B cell (primary cell): Measurements from ENCODE around the gene ARHGAP36. TPM values are rescaled to one million over a fixed set of nuclear protein-coding genes. Genes with fewer than 3 reads are reported as not detected.

Experiments
- ATAC-seq: fragments of 200-7000 bp; cut with Tn5 transposase; one replicate; pipeline ENCODE4 v1.10.0; 2021; ENCODE audit warnings: low read depth, mild to moderate bottlenecking, moderate number of reproducible peaks, moderate library complexity
- CTCF ChIA-PET: fragments of 350-600 bp; sonication (Branson Sonifier 250); formaldehyde crosslinking; loops from one replicate; lab custom pipeline; 2021; ENCODE audit warnings: antibody characterized with exemption, inconsistent platforms; lab: Charles Lee
- POLR2A ChIA-PET: fragments of 350-600 bp; sonication (Branson Sonifier 250); formaldehyde crosslinking; loops from one replicate; lab custom pipeline; 2021; ENCODE audit warnings: antibody characterized with exemption; lab: Charles Lee
- DNase-seq: peaks from one replicate; pipeline ENCODE4 v3.0.0; 2013
- H2AFZ ChIP-seq: 2 replicates; pipeline ENCODE4 v1.6.1; 2012; ENCODE audit warnings: mild to moderate bottlenecking, low read depth, low read length; ENCODE audit not compliant: insufficient read depth, poor library complexity, severe bottlenecking
- H3K27ac ChIP-seq, 2 donors: 1 replicate in 1 of 2; 2 replicates in 1 of 2; pipeline ENCODE4 v1.5.1; 2012 to 2013; ENCODE audit warnings: low read length in 2 of 2, mild to moderate bottlenecking in 2 of 2, moderate library complexity in 1 of 2
- H3K27me3 ChIP-seq, 4 experiments: fragments of 200-600 bp in 1 of 4; sonication (generic) in 1 of 4; replicated peaks in 1 of 4; 1 replicate in 2 of 4; 2 replicates in 2 of 4; pipeline versions ENCODE4 v1.6.1 to v1.7.0; 2013 to 2016; ENCODE audit warnings: low read length in 3 of 4, mild to moderate bottlenecking in 2 of 4, mixed read lengths in 1 of 4, moderate library complexity in 1 of 4; ENCODE audit not compliant: insufficient read depth in 4 of 4, control insufficient read depth in 3 of 4; ENCODE audit errors: control extremely low read depth in 1 of 4
- H3K36me3 ChIP-seq, 2 experiments: replicated peaks in 1 of 2; 1 replicate in 1 of 2; 2 replicates in 1 of 2; pipeline versions ENCODE4 v1.6.1 to v1.7.1; 2013; ENCODE audit warnings: low read length in 1 of 2; ENCODE audit not compliant: insufficient read depth in 2 of 2, control insufficient read depth in 1 of 2; ENCODE audit errors: control extremely low read depth in 1 of 2, extremely low read depth in 1 of 2
- H3K4me1 ChIP-seq, 2 donors: fragments of 200-600 bp in 1 of 2; sonication (generic) in 1 of 2; 1 replicate in 1 of 2; 2 replicates in 1 of 2; pipeline versions ENCODE4 v1.5.1 to v1.6.1; 2013 to 2017; ENCODE audit warnings: low read length in 2 of 2; ENCODE audit not compliant: control insufficient read depth in 2 of 2, insufficient read depth in 2 of 2
- H3K4me2 ChIP-seq: replicated peaks from 2 replicates; pipeline ENCODE3; 2012; ENCODE audit warnings: mild to moderate bottlenecking, low read depth, low read length; ENCODE audit not compliant: poor library complexity, severe bottlenecking
- H3K4me3 ChIP-seq, 5 experiments: fragments of 200-600 bp in 1 of 5; sonication (generic) in 1 of 5; 1 replicate in 3 of 5; 2 replicates in 2 of 5; pipeline versions ENCODE4 v1.5.1 to v1.7.0; 2011 to 2016; ENCODE audit warnings: low read length in 4 of 5, mild to moderate bottlenecking in 4 of 5, low read depth in 2 of 5, control low read depth in 1 of 5, moderate library complexity in 1 of 5; ENCODE audit not compliant: insufficient read depth in 1 of 5; ENCODE audit errors: control extremely low read depth in 1 of 5, extremely low read depth in 1 of 5
- H3K79me2 ChIP-seq: fragments of 200-600 bp; sonication (generic); one replicate; pipeline ENCODE4 v1.6.0; 2016; ENCODE audit warnings: low read length; ENCODE audit not compliant: control insufficient read depth, insufficient read depth
- H3K9ac ChIP-seq: fragments of 200-600 bp; sonication (generic); 2 replicates; pipeline ENCODE4 v1.6.1; 2017; ENCODE audit warnings: mild to moderate bottlenecking, low read length, moderate library complexity
- H3K9me3 ChIP-seq, 3 donors: one replicate each; pipeline versions ENCODE4 v1.6.1 to v1.7.1; 2013; ENCODE audit warnings: low read length in 2 of 3; ENCODE audit not compliant: control insufficient read depth in 2 of 3, insufficient read depth in 1 of 3; ENCODE audit errors: control extremely low read depth in 1 of 3
- H4K20me1 ChIP-seq: 2 replicates; pipeline ENCODE4 v1.6.0; 2012; ENCODE audit warnings: mild to moderate bottlenecking, low read length; ENCODE audit not compliant: insufficient read depth, control insufficient read depth, poor library complexity, severe bottlenecking
- H3K27ac Mint-ChIP-seq: one replicate; pipeline ENCODE4 v1.8.0; 2021; ENCODE audit warnings: mixed read lengths
- H3K27me3 Mint-ChIP-seq: one replicate; pipeline ENCODE4 v1.8.0; 2021; ENCODE audit warnings: mixed read lengths
- H3K4me1 Mint-ChIP-seq: one replicate; pipeline ENCODE4 v1.8.0; 2021; ENCODE audit warnings: mixed read lengths
- H3K4me3 Mint-ChIP-seq: one replicate; pipeline ENCODE4 v1.8.0; 2021; ENCODE audit warnings: mixed read lengths
- H3K9me3 Mint-ChIP-seq: one replicate; pipeline ENCODE4 v1.8.0; 2022; ENCODE audit warnings: mixed read lengths; ENCODE audit not compliant: insufficient read depth
- EZH2 ChIP-seq: IDR thresholded peaks from 2 replicates; pipeline ENCODE4 v1.6.1; 2012; ENCODE audit warnings: borderline replicate concordance, low read depth, mild to moderate bottlenecking, moderate library complexity, low read length; ENCODE audit not compliant: insufficient read depth, poor library complexity, severe bottlenecking
- WGBS: methylation state at CpG from one replicate; pipeline ENCODE4 v1.1.5; 2013; ENCODE audit warnings: missing lambda C conversion rate; ENCODE audit not compliant: insufficient coverage; 5-methylcytosine and 5-hydroxymethylcytosine counted together
- intact Hi-C: fragments of 100-400 bp; cut with micrococcal nuclease; formaldehyde crosslinking; loops from one replicate; pipeline ENCODE4 v1.10.0; 2022
- polyA plus RNA-seq: library from polyadenylated mRNA; depleted of rRNA; stranded (reverse); fragments of >200 nt; gene quantifications from 2 replicates; pipeline ENCODE4 v1.2.3, GENCODE V29; 2012
- total RNA-seq, 2 donors: library from RNA; stranded (reverse); fragments of 120-200 nt in 1 of 2; gene quantifications; 1 replicate in 1 of 2; 2 replicates in 1 of 2; pipeline versions ENCODE4 v1.2.3 to v1.2.4, GENCODE V29; 2013 to 2022
- TF ChIP-seq, protein P1 (sequence below): fragments of 200-600 bp; IDR thresholded peaks from one replicate; pipeline ENCODE4 v1.8.0; 2022; ENCODE audit warnings: antibody characterized with exemption, mild to moderate bottlenecking

Gene ARHGAP36
- total and polyA plus RNA-seq, 2 donors (not counting 1 experiment from before 2014, with no cell fraction given), result not detected

DNA sequence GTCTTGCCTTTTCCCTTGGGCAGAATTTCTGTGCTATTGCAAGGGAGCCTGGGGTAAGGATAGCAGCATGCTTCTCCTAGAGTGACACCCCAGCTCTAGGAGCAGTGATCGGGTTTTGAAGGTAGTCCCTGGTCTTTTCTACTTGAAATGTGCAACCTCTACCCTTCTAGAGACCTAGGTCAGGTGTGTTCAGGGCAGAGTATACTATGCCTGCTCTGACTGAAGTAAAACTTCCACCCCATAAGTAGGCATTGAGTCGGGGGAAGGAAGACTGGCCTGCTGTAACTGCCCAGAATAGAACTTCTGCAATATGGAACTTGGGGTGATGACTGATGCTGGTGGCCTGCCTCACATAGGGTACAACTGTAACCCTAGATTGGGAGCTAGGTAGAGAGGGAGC is 80.9 kb downstream of the ARHGAP36 start:
- no peak overlapping the region for H3K4me3 ChIP-seq
- TF ChIP-seq, protein P1, sequence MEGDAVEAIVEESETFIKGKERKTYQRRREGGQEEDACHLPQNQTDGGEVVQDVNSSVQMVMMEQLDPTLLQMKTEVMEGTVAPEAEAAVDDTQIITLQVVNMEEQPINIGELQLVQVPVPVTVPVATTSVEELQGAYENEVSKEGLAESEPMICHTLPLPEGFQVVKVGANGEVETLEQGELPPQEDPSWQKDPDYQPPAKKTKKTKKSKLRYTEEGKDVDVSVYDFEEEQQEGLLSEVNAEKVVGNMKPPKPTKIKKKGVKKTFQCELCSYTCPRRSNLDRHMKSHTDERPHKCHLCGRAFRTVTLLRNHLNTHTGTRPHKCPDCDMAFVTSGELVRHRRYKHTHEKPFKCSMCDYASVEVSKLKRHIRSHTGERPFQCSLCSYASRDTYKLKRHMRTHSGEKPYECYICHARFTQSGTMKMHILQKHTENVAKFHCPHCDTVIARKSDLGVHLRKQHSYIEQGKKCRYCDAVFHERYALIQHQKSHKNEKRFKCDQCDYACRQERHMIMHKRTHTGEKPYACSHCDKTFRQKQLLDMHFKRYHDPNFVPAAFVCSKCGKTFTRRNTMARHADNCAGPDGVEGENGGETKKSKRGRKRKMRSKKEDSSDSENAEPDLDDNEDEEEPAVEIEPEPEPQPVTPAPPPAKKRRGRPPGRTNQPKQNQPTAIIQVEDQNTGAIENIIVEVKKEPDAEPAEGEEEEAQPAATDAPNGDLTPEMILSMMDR, result no peak
- no peak for TF ChIP-seq EZH2
- CTCF ChIA-PET, result no interaction called here
- intact Hi-C loops, result no loop called here
- no peaks in the 10 kb centered on the region for H3K36me3 ChIP-seq
- H3K79me2 ChIP-seq, result no peaks in the 10 kb centered on the region
- no peaks in the 10 kb centered on the region for H3K9me3 Mint-ChIP-seq
- POLR2A ChIA-PET, result no interaction called here
- H2AFZ ChIP-seq, result no peak overlapping the region
- H3K27ac ChIP-seq, result no peak overlapping the region
- ATAC-seq (no peak), DNase-seq (no peak)
- H4K20me1 ChIP-seq, result no peaks in the 10 kb centered on the region
- H3K27ac Mint-ChIP-seq, result no peak overlapping the region
- no CpG with 5 or more reads among the region's 2 CpGs for WGBS
- no peak overlapping the region for H3K4me3 Mint-ChIP-seq
- no peak overlapping the region for H3K9ac ChIP-seq
- H3K9me3 ChIP-seq, result no peaks in the 10 kb centered on the region
- H3K27me3 ChIP-seq, result no peaks in the 10 kb centered on the region
- no peak overlapping the region for H3K4me2 ChIP-seq
- H3K4me1 Mint-ChIP-seq, result no peaks in the 10 kb centered on the region
- no peaks in the 10 kb centered on the region for H3K4me1 ChIP-seq
- no peaks in the 10 kb centered on the region for H3K27me3 Mint-ChIP-seq

Other genes with a start within 250 kb of the ARHGAP36 start
- gene ENOX2, start 155.1 kb upstream of the ARHGAP36 start, total RNA-seq, result 18.8 and 21.8 TPM in 2 replicates
- 4.5 and 5.1 TPM in 2 replicates for gene ENOX2, start 155.1 kb upstream of the ARHGAP36 start, polyA plus RNA-seq
- not detected in 2 replicates for gene IGSF1, start 231.0 kb downstream of the ARHGAP36 start, total RNA-seq
- not detected in 2 replicates for gene IGSF1, start 231.0 kb downstream of the ARHGAP36 start, polyA plus RNA-seq